Osteocyte (in vitro differentiated cells): ENCODE measurements around the gene NRF1. TPM values are rescaled to one million over a fixed set of nuclear protein-coding genes. Genes with fewer than 3 reads are reported as not detected.

Experiments
- DNase-seq: peaks from one replicate; pipeline ENCODE4 v3.0.0; 2021; ENCODE audit warnings: mixed read lengths; ENCODE audit not compliant: unreplicated experiment; ENCODE audit errors: extremely low spot score
- H3K27ac Mint-ChIP-seq: one replicate; pipeline ENCODE4 v1.8.0; 2021; ENCODE audit warnings: mild to moderate bottlenecking, mixed read lengths; ENCODE audit not compliant: unreplicated experiment
- H3K27me3 Mint-ChIP-seq: one replicate; pipeline ENCODE4 v1.8.0; 2021; ENCODE audit warnings: mixed read lengths; ENCODE audit not compliant: unreplicated experiment
- H3K36me3 Mint-ChIP-seq: one replicate; pipeline ENCODE4 v1.8.0; 2021; ENCODE audit warnings: mixed read lengths; ENCODE audit not compliant: unreplicated experiment
- H3K4me1 Mint-ChIP-seq: one replicate; pipeline ENCODE4 v1.8.0; 2021; ENCODE audit warnings: mixed read lengths; ENCODE audit not compliant: unreplicated experiment
- H3K4me3 Mint-ChIP-seq: one replicate; pipeline ENCODE4 v1.8.0; 2021; ENCODE audit warnings: mild to moderate bottlenecking, moderate library complexity, mixed read lengths; ENCODE audit not compliant: unreplicated experiment
- H3K9me3 Mint-ChIP-seq: one replicate; pipeline ENCODE4 v1.8.0; 2021; ENCODE audit warnings: mixed read lengths; ENCODE audit not compliant: unreplicated experiment
- CTCF ChIP-seq: fragments of 200-600 bp; sonication (generic); IDR thresholded peaks from 2 replicates; pipeline ENCODE4 v1.5.0; 2021; ENCODE audit warnings: antibody characterized with exemption, mild to moderate bottlenecking, moderate library complexity
- total RNA-seq: library from RNA; stranded (reverse); gene quantifications from 2 replicates; pipeline ENCODE4 v1.2.1, GENCODE V29; 2021

The NRF1 gene
- total RNA-seq, 1 donor from 2014 or later, result 20.7 TPM

- H3K36me3 Mint-ChIP-seq, result peaks cover 21% of the 10 kb centered on the region
- TF ChIP-seq CTCF, result no peak
- H3K4me1 Mint-ChIP-seq, result no peaks in the 10 kb centered on the region
- H3K4me3 Mint-ChIP-seq, result no peak overlapping the region
- DNase-seq, result no peak
- no peaks in the 10 kb centered on the region for H3K27me3 Mint-ChIP-seq
- H3K9me3 Mint-ChIP-seq, result no peaks in the 10 kb centered on the region
- no peak overlapping the region for H3K27ac Mint-ChIP-seq
Observed at GRCh38 chr7:129754406-129754805, 142.9 kb downstream of the NRF1 start.

- no peak for DNase-seq
- H3K36me3 Mint-ChIP-seq, result peaks cover 13% of the 10 kb centered on the region
- H3K4me3 Mint-ChIP-seq, result no peak overlapping the region
- no peak overlapping the region for H3K27ac Mint-ChIP-seq
- no peaks in the 10 kb centered on the region for H3K9me3 Mint-ChIP-seq
- no peaks in the 10 kb centered on the region for H3K27me3 Mint-ChIP-seq
- H3K4me1 Mint-ChIP-seq, result no peaks in the 10 kb centered on the region
- no peak for TF ChIP-seq CTCF
Observed at GRCh38 chr7:129757991-129758390, 146.5 kb downstream of the NRF1 start.

GRCh38 chr7:129762387-129762969 is 151.0 kb downstream of the NRF1 start:
- H3K4me1 Mint-ChIP-seq, result no peaks in the 10 kb centered on the region
- no peaks in the 10 kb centered on the region for H3K9me3 Mint-ChIP-seq
- H3K27ac Mint-ChIP-seq, result no peak overlapping the region
- peaks cover 3% of the 10 kb centered on the region for H3K36me3 Mint-ChIP-seq
- no peak overlapping the region for H3K4me3 Mint-ChIP-seq
- no peak for DNase-seq
- H3K27me3 Mint-ChIP-seq, result no peaks in the 10 kb centered on the region
- no peak for TF ChIP-seq CTCF

- no peak for DNase-seq
- no peaks in the 10 kb centered on the region for H3K4me1 Mint-ChIP-seq
- no peaks in the 10 kb centered on the region for H3K9me3 Mint-ChIP-seq
- H3K36me3 Mint-ChIP-seq, result no peaks in the 10 kb centered on the region
- H3K27ac Mint-ChIP-seq, result no peak overlapping the region
- H3K27me3 Mint-ChIP-seq, result no peaks in the 10 kb centered on the region
- no peak overlapping the region for H3K4me3 Mint-ChIP-seq
- no peak for TF ChIP-seq CTCF
Observed at GRCh38 chr7:129764247-129765084, 152.9 kb downstream of the NRF1 start.

- H3K4me1 Mint-ChIP-seq, result no peaks in the 10 kb centered on the region
- no peak for TF ChIP-seq CTCF
- H3K27me3 Mint-ChIP-seq, result no peaks in the 10 kb centered on the region
- H3K4me3 Mint-ChIP-seq, result no peak overlapping the region
- no peak overlapping the region for H3K27ac Mint-ChIP-seq
- no peaks in the 10 kb centered on the region for H3K36me3 Mint-ChIP-seq
- no peaks in the 10 kb centered on the region for H3K9me3 Mint-ChIP-seq
- no peak for DNase-seq
Observed at GRCh38 chr7:129765352-129765751, 153.8 kb downstream of the NRF1 start.
